ENCODE data around the gene LGALS3BP. TPM values are rescaled to one million over a fixed set of nuclear protein-coding genes. Genes with fewer than 3 reads are reported as not detected.

The LGALS3BP gene
- total RNA-seq, 1 donor from 2014 or later = 417 TPM

- no peaks in the 10 kb centered on the region for H3K9me3 ChIP-seq
- H3K27ac ChIP-seq = peak overlapping the region; percentile 71
- intact Hi-C loops (cut with DNase I) = no loop called here
- no peak for TF ChIP-seq CTCF (IDR thresholded peaks at IDR 0.05)
- ATAC-seq (peak; percentile 68 to 76), DNase-seq (peak; percentile 84)
- H3K4me1 ChIP-seq = peaks cover 80% of the 10 kb centered on the region
- H3K4me3 ChIP-seq = no peak overlapping the region
- H3K27me3 ChIP-seq (ENCODE audit: low read depth) = no peaks in the 10 kb centered on the region
- H3K36me3 ChIP-seq = peaks cover 25% of the 10 kb centered on the region
Observed at GRCh38 chr17:78974635-78975591, 4.8 kb downstream of the LGALS3BP start.

GRCh38 chr17:78973792-78974520 lies 5.8 kb downstream of the LGALS3BP start:
- no peaks in the 10 kb centered on the region for H3K9me3 ChIP-seq
- DNase-seq = no peak
- peaks cover 74% of the 10 kb centered on the region for H3K4me1 ChIP-seq
- ATAC-seq = no peak
- intact Hi-C loops (cut with DNase I) = no loop called here
- H3K36me3 ChIP-seq = peaks cover 29% of the 10 kb centered on the region
- H3K27me3 ChIP-seq (ENCODE audit: low read depth) = no peaks in the 10 kb centered on the region
- no peak for TF ChIP-seq CTCF (IDR thresholded peaks at IDR 0.05)
- H3K27ac ChIP-seq = no peak overlapping the region
- H3K4me3 ChIP-seq = no peak overlapping the region

GRCh38 chr17:78973196-78973595 lies 6.5 kb downstream of the LGALS3BP start:
- peak overlapping the region; percentile 18 for H3K27ac ChIP-seq

GRCh38 chr17:78972507-78973105 lies 7.1 kb downstream of the LGALS3BP start:
- ATAC-seq = no peak

More at GRCh38 chr17:78973196-78973595, 6.5 kb downstream of the LGALS3BP start:
- no peak for DNase-seq
- H3K4me1 ChIP-seq = peaks cover 66% of the 10 kb centered on the region
- H3K36me3 ChIP-seq = peaks cover 35% of the 10 kb centered on the region
- intact Hi-C loops (cut with DNase I) = no loop called here
- no peak for TF ChIP-seq CTCF (IDR thresholded peaks at IDR 0.05)
- no peak overlapping the region for H3K4me3 ChIP-seq
- no peaks in the 10 kb centered on the region for H3K27me3 ChIP-seq (ENCODE audit: low read depth)
- no peak for ATAC-seq
- H3K9me3 ChIP-seq = no peaks in the 10 kb centered on the region

More at GRCh38 chr17:78972507-78973105, 7.1 kb downstream of the LGALS3BP start:
- intact Hi-C loops (cut with DNase I) = no loop called here
- H3K4me1 ChIP-seq = peaks cover 60% of the 10 kb centered on the region
- H3K36me3 ChIP-seq = peaks cover 40% of the 10 kb centered on the region
- H3K4me3 ChIP-seq = no peak overlapping the region
- no peak for TF ChIP-seq CTCF (IDR thresholded peaks at IDR 0.05)
- H3K27ac ChIP-seq = no peak overlapping the region
- H3K27me3 ChIP-seq (ENCODE audit: low read depth) = no peaks in the 10 kb centered on the region
- DNase-seq = no peak
- H3K9me3 ChIP-seq = no peaks in the 10 kb centered on the region

Data from lower lobe of right lung (tissue), 2 donors.